ENCODE results near the gene AVEN. TPM values are rescaled to one million over a fixed set of nuclear protein-coding genes. Genes with fewer than 3 reads are reported as not detected.

Gene AVEN
- total and polyA plus RNA-seq, 2 donors (not counting 3 experiments of a cell fraction or from before 2014, with no cell fraction given) = 7.7 to 23.3 TPM

DNA sequence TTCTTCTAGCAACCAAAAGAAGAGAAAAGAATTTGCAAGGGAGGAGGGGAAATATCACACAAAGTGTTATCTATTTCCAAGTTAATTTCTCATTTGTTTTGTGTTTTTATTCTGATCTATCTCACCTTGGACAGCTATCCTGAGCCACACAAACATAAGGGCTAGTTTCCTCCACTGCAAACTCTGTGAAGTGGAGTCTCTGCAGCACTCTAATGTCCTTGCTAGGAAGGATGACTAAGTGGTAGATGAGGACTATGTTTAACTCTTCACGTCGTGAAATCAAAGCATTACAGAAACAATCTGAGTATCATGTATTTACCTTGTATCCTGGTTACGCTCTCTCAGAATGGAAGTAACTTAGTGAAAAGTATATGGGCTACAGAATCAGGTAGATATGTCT is 104.6 kb downstream of the AVEN start:
- no peak overlapping the region for H3K9ac ChIP-seq (replicated peaks; ENCODE audit: extremely low read depth, insufficient read depth, low read length)
- no peaks in the 10 kb centered on the region for H3K27me3 ChIP-seq (ENCODE audit: control insufficient read depth in 2 of 2, insufficient read depth in 2 of 2, low read length in 2 of 2)
- H3K9me1 ChIP-seq (replicated peaks; ENCODE audit: control insufficient read depth, extremely low read depth, insufficient read depth, low read length) = no peaks in the 10 kb centered on the region
- DNase-seq (ENCODE audit: low read depth, low spot score) (no peak), FAIRE-seq (no peak)
- H3K4me1 ChIP-seq (ENCODE audit: control insufficient read depth, extremely low read depth, insufficient read depth, low read length) = no peaks in the 10 kb centered on the region
- no peak overlapping the region for H3K27ac ChIP-seq (ENCODE audit: insufficient read depth, low read depth, low read length)
- no TSS peak for BruUV-seq (replicated peaks)
- no peaks in the 10 kb centered on the region for H3K36me3 ChIP-seq (ENCODE audit: control insufficient read depth in 2 of 2, extremely low read depth in 1 of 2, insufficient read depth in 2 of 2, low read length in 2 of 2)
- dilution Hi-C loops (cut with MboI; ENCODE audit: extremely low pct_ligation_motif_present, low sequenced_read_pairs) = no loop called here
- intact Hi-C loops (cut with micrococcal nuclease) = no loop called here
- no peak overlapping the region for H2AFZ ChIP-seq (ENCODE audit: low read depth, low read length)
- H3K79me2 ChIP-seq (ENCODE audit: control insufficient read depth, insufficient read depth, low read length) = no peaks in the 10 kb centered on the region
- ChIA-PET POLR2A (no interaction called here), CTCF (no interaction called here)
- no peak overlapping the region for H3K4me3 ChIP-seq (replicated peaks in 1 of 3; ENCODE audit: insufficient read depth in 1 of 3, low read depth in 1 of 3, low read length in 3 of 3)
- H3K4me2 ChIP-seq (ENCODE audit: insufficient read depth, low read length) = no peak overlapping the region
- TF ChIP-seq GATA2 (IDR thresholded peaks at IDR 0.05; ENCODE audit: insufficient read depth, insufficient read length, low read depth, low read length) (no peak), FOS (IDR thresholded peaks at IDR 0.05; ENCODE audit: borderline replicate concordance, insufficient read depth, low read length) (no peak), POLR2A (IDR thresholded peaks at IDR 0.05; ENCODE audit: low read depth, low read length) (no peak), MYC (IDR thresholded peaks at IDR 0.05; ENCODE audit: low read depth, low read length) (no peak), POLR2AphosphoS5 (IDR thresholded peaks at IDR 0.05; ENCODE audit: insufficient read depth, low read depth, low read length) (no peak), JUN (IDR thresholded peaks at IDR 0.05; ENCODE audit: borderline replicate concordance, insufficient read depth, insufficient read length, low read depth) (no peak), EZH2 (IDR thresholded peaks at IDR 0.05; ENCODE audit: borderline replicate concordance, low read depth, low read length, severe bottlenecking) (no peak)
- TF ChIP-seq, protein P1, sequence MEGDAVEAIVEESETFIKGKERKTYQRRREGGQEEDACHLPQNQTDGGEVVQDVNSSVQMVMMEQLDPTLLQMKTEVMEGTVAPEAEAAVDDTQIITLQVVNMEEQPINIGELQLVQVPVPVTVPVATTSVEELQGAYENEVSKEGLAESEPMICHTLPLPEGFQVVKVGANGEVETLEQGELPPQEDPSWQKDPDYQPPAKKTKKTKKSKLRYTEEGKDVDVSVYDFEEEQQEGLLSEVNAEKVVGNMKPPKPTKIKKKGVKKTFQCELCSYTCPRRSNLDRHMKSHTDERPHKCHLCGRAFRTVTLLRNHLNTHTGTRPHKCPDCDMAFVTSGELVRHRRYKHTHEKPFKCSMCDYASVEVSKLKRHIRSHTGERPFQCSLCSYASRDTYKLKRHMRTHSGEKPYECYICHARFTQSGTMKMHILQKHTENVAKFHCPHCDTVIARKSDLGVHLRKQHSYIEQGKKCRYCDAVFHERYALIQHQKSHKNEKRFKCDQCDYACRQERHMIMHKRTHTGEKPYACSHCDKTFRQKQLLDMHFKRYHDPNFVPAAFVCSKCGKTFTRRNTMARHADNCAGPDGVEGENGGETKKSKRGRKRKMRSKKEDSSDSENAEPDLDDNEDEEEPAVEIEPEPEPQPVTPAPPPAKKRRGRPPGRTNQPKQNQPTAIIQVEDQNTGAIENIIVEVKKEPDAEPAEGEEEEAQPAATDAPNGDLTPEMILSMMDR (IDR thresholded peaks at IDR 0.05; ENCODE audit: extremely low read depth in 1 of 2, insufficient read depth in 1 of 2, low read depth in 1 of 2, low read length in 2 of 2) = no peak
- TF ChIP-seq, protein P2, sequence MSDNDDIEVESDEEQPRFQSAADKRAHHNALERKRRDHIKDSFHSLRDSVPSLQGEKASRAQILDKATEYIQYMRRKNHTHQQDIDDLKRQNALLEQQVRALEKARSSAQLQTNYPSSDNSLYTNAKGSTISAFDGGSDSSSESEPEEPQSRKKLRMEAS (IDR thresholded peaks at IDR 0.05; ENCODE audit: insufficient read depth, insufficient read length) = no peak
- H3K9me3 ChIP-seq (replicated peaks; ENCODE audit: control insufficient read depth, insufficient read depth, low read length) = no peaks in the 10 kb centered on the region
- H4K20me1 ChIP-seq (replicated peaks; ENCODE audit: control insufficient read depth, extremely low read depth, insufficient read depth, low read length) = no peaks in the 10 kb centered on the region

Data from endothelial cell of umbilical vein (primary cell).